H1 (cell line): ENCODE measurements around the gene EGF. TPM values are rescaled to one million over a fixed set of nuclear protein-coding genes. Genes with fewer than 3 reads are reported as not detected.

Experiments used
- BRCA1 ChIP-seq: IDR thresholded peaks from 2 replicates; pipeline ENCODE4 v1.6.1; 2012; ENCODE audit warnings: low read depth, low read length, improper control_type of control experiment
- CHD2 ChIP-seq: IDR thresholded peaks from 2 replicates; pipeline ENCODE4 v1.6.1; 2012; ENCODE audit warnings: low read length, improper control_type of control experiment
- KDM4A ChIP-seq: IDR thresholded peaks from one replicate; pipeline ENCODE4 v1.7.1; 2012; ENCODE audit warnings: low read depth, mild to moderate bottlenecking, moderate library complexity, low read length, inconsistent platforms; ENCODE audit not compliant: severe bottlenecking
- POU5F1 ChIP-seq: IDR thresholded peaks from 2 replicates; pipeline ENCODE4 v1.6.1; 2011; ENCODE audit warnings: low read depth, mild to moderate bottlenecking, low read length, moderate library complexity
- RNF2 ChIP-seq: fragments of 200-900, 300-1000 bp; sonication (generic); IDR thresholded peaks from 2 replicates; pipeline ENCODE4 v1.7.1; 2016; ENCODE audit warnings: borderline replicate concordance, low read depth, mild to moderate bottlenecking, antibody characterized with exemption, low read length; ENCODE audit not compliant: poor library complexity, severe bottlenecking; ENCODE audit errors: missing control alignments
- SIRT6 ChIP-seq: IDR thresholded peaks from one replicate; pipeline ENCODE4 v1.7.1; 2012; ENCODE audit warnings: low read length, inconsistent platforms
- polyA plus RNA-seq, 7 experiments: library from polyadenylated mRNA; depleted of rRNA in 3 of 7; stranded (reverse) in 5 of 7; unstranded in 2 of 7; fragments of >200 nt in 5 of 7; fragments of 200-250 nt in 2 of 7; gene quantifications; 1 replicate in 5 of 7; 2 replicates in 1 of 7; 4 replicates in 1 of 7; pipeline versions ENCODE4 v1.2.1 to v1.2.3, GENCODE V29; 2011 to 2013; ENCODE audit warnings: missing spikeins in 2 of 7, mixed read lengths in 2 of 7
- total RNA-seq: library from RNA; stranded (reverse); fragmentation: NEBNext Ultra II Directional; extraction: Animal tissue kit (Norgen Biotek cat#: 25700); gene quantifications from 2 replicates; pipeline ENCODE4 v1.2.1, GENCODE V29; 2021
- TF ChIP-seq, protein P1 (sequence below): fragments of 300-600 bp; sonication (generic); IDR thresholded peaks from 2 replicates; pipeline ENCODE4 v1.7.1; 2012; ENCODE audit warnings: low read length, moderate library complexity, mild to moderate bottlenecking, inconsistent platforms; ENCODE audit not compliant: insufficient replicate concordance
- TF ChIP-seq, protein P2 (sequence below): IDR thresholded peaks from 2 replicates; pipeline ENCODE4 v1.6.1; 2012; ENCODE audit warnings: low read length, inconsistent platforms
- TF ChIP-seq, protein P3 (sequence below): IDR thresholded peaks from 2 replicates; pipeline ENCODE4 v1.6.1; 2011; ENCODE audit warnings: low read depth, mild to moderate bottlenecking, low read length; ENCODE audit not compliant: insufficient read depth

EGF gene
- total and polyA plus RNA-seq, 2 of the 8 experiments (the other 6 are each of a cell fraction or from before 2014, with no cell fraction given), result 1.5 to 2.6 TPM

DNA sequence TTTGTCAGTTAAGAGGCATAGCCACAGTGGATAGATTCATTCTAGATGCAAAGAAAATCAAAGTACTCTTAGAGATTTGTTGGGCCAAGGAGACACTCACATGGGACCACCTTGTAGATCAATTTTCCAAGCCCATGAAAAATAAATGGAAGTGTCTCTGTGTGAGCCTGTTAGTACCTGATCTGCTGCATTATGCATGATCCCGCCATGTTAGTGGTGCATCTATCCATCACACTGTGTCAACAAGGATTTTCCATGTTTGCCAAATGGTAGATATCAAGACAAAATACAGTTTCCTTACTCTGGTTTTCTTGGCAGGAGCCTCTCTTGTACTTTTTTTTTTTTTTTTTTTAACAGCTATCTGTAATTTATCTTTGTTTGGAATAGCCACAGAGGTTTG lies 112.4 kb downstream of the EGF start (continued):
- TF ChIP-seq, protein P1, sequence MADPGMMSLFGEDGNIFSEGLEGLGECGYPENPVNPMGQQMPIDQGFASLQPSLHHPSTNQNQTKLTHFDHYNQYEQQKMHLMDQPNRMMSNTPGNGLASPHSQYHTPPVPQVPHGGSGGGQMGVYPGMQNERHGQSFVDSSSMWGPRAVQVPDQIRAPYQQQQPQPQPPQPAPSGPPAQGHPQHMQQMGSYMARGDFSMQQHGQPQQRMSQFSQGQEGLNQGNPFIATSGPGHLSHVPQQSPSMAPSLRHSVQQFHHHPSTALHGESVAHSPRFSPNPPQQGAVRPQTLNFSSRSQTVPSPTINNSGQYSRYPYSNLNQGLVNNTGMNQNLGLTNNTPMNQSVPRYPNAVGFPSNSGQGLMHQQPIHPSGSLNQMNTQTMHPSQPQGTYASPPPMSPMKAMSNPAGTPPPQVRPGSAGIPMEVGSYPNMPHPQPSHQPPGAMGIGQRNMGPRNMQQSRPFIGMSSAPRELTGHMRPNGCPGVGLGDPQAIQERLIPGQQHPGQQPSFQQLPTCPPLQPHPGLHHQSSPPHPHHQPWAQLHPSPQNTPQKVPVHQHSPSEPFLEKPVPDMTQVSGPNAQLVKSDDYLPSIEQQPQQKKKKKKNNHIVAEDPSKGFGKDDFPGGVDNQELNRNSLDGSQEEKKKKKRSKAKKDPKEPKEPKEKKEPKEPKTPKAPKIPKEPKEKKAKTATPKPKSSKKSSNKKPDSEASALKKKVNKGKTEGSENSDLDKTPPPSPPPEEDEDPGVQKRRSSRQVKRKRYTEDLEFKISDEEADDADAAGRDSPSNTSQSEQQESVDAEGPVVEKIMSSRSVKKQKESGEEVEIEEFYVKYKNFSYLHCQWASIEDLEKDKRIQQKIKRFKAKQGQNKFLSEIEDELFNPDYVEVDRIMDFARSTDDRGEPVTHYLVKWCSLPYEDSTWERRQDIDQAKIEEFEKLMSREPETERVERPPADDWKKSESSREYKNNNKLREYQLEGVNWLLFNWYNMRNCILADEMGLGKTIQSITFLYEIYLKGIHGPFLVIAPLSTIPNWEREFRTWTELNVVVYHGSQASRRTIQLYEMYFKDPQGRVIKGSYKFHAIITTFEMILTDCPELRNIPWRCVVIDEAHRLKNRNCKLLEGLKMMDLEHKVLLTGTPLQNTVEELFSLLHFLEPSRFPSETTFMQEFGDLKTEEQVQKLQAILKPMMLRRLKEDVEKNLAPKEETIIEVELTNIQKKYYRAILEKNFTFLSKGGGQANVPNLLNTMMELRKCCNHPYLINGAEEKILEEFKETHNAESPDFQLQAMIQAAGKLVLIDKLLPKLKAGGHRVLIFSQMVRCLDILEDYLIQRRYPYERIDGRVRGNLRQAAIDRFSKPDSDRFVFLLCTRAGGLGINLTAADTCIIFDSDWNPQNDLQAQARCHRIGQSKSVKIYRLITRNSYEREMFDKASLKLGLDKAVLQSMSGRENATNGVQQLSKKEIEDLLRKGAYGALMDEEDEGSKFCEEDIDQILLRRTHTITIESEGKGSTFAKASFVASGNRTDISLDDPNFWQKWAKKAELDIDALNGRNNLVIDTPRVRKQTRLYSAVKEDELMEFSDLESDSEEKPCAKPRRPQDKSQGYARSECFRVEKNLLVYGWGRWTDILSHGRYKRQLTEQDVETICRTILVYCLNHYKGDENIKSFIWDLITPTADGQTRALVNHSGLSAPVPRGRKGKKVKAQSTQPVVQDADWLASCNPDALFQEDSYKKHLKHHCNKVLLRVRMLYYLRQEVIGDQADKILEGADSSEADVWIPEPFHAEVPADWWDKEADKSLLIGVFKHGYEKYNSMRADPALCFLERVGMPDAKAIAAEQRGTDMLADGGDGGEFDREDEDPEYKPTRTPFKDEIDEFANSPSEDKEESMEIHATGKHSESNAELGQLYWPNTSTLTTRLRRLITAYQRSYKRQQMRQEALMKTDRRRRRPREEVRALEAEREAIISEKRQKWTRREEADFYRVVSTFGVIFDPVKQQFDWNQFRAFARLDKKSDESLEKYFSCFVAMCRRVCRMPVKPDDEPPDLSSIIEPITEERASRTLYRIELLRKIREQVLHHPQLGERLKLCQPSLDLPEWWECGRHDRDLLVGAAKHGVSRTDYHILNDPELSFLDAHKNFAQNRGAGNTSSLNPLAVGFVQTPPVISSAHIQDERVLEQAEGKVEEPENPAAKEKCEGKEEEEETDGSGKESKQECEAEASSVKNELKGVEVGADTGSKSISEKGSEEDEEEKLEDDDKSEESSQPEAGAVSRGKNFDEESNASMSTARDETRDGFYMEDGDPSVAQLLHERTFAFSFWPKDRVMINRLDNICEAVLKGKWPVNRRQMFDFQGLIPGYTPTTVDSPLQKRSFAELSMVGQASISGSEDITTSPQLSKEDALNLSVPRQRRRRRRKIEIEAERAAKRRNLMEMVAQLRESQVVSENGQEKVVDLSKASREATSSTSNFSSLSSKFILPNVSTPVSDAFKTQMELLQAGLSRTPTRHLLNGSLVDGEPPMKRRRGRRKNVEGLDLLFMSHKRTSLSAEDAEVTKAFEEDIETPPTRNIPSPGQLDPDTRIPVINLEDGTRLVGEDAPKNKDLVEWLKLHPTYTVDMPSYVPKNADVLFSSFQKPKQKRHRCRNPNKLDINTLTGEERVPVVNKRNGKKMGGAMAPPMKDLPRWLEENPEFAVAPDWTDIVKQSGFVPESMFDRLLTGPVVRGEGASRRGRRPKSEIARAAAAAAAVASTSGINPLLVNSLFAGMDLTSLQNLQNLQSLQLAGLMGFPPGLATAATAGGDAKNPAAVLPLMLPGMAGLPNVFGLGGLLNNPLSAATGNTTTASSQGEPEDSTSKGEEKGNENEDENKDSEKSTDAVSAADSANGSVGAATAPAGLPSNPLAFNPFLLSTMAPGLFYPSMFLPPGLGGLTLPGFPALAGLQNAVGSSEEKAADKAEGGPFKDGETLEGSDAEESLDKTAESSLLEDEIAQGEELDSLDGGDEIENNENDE, result no peak
- TF ChIP-seq, protein P2, sequence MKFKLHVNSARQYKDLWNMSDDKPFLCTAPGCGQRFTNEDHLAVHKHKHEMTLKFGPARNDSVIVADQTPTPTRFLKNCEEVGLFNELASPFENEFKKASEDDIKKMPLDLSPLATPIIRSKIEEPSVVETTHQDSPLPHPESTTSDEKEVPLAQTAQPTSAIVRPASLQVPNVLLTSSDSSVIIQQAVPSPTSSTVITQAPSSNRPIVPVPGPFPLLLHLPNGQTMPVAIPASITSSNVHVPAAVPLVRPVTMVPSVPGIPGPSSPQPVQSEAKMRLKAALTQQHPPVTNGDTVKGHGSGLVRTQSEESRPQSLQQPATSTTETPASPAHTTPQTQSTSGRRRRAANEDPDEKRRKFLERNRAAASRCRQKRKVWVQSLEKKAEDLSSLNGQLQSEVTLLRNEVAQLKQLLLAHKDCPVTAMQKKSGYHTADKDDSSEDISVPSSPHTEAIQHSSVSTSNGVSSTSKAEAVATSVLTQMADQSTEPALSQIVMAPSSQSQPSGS, result no peak
- no peak for TF ChIP-seq POU5F1
- no peak for TF ChIP-seq CHD2
- TF ChIP-seq SIRT6, result no peak
- no peak for TF ChIP-seq BRCA1
- TF ChIP-seq, protein P3, sequence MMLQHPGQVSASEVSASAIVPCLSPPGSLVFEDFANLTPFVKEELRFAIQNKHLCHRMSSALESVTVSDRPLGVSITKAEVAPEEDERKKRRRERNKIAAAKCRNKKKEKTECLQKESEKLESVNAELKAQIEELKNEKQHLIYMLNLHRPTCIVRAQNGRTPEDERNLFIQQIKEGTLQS, result no peak
- no peak for TF ChIP-seq RNF2
- TF ChIP-seq KDM4A, result no peak
